ENCODE data around the gene USP34.
"Not testable (repeated sequence)": the region's sequence is repeated elsewhere in the genome, so short reads cannot be mapped to it uniquely, and the experiment has no call there.

Gene USP34, protein sequence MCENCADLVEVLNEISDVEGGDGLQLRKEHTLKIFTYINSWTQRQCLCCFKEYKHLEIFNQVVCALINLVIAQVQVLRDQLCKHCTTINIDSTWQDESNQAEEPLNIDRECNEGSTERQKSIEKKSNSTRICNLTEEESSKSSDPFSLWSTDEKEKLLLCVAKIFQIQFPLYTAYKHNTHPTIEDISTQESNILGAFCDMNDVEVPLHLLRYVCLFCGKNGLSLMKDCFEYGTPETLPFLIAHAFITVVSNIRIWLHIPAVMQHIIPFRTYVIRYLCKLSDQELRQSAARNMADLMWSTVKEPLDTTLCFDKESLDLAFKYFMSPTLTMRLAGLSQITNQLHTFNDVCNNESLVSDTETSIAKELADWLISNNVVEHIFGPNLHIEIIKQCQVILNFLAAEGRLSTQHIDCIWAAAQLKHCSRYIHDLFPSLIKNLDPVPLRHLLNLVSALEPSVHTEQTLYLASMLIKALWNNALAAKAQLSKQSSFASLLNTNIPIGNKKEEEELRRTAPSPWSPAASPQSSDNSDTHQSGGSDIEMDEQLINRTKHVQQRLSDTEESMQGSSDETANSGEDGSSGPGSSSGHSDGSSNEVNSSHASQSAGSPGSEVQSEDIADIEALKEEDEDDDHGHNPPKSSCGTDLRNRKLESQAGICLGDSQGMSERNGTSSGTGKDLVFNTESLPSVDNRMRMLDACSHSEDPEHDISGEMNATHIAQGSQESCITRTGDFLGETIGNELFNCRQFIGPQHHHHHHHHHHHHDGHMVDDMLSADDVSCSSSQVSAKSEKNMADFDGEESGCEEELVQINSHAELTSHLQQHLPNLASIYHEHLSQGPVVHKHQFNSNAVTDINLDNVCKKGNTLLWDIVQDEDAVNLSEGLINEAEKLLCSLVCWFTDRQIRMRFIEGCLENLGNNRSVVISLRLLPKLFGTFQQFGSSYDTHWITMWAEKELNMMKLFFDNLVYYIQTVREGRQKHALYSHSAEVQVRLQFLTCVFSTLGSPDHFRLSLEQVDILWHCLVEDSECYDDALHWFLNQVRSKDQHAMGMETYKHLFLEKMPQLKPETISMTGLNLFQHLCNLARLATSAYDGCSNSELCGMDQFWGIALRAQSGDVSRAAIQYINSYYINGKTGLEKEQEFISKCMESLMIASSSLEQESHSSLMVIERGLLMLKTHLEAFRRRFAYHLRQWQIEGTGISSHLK (N-terminal part only)

DNA sequence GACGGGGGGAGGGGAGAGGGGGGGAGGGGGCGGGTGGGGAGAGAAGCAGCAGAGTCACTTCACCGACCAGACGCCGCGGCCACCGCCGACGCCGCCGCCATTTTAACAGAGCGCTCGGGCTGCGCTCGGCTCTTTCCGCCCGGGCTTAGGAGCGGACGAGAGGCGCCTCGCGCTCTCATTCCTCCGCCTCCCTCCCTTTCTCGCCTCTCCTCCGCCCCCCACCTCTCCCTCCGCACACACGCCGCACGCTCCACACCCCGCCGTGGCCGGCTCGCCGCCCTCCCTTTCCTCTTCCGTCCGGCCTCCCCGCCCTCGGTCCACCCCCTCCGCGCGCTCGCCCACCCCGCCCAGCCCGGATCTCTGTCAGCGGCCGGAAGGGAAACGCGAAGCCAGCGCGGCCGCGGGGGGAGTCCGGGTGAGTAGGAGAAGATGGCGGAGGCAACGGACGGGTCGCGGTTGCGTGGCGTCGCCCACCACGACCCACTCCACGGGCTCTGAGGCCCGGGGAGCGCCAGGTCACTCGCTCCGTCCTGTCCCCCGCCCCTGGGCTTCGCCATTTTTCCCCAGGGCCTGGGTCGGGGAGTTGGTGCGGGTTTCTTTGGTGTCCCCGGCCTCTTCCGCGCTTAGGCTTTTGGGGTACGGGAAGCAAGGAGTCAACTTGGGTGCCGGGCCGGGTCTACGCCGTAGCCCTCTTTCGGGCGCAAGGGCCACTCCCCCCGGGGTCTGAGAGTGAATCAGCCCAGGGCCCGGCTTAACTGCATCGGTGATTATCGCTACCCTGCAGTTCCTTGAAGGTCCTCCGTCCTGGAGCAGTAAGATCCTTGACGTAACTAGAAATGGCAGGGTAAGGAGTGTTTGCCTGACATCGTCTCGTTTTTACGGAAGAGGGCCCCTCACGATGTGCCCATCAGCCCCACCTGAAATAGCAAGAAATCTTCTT lies at the start of gene USP34:
USP34 (minus strand) TSS at position 123 of the 940 bp plus-strand sequence. CDS start 395 bp downstream, outside the sequence.
- peak; percentile 79 to 93 (median 85) for DNase-seq (ENCODE audit: low read depth in 2 of 3, low spot score in 1 of 3)

DNA sequence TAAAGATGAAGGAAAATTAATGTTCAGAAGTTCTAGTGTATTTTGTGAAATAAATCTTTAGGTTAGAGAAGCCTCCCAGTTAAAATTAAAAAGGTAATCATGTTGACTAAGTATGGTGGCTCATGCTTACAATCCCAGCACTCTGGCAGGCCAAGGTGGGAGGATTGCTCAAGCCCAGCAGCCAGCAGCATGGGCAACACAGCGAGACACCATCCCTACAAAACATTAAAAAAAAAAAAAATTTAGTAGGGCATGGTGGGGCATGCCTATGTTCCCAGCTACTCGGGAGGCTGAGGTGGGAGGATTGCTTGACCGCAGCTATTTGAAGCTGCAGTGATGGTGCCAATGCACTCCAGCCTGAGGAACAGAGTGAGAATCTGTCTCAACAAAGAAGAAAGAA lies 49.4 kb upstream of the USP34 start:
- no peak for DNase-seq (ENCODE audit: low read depth in 2 of 3, low spot score in 1 of 3)

DNA sequence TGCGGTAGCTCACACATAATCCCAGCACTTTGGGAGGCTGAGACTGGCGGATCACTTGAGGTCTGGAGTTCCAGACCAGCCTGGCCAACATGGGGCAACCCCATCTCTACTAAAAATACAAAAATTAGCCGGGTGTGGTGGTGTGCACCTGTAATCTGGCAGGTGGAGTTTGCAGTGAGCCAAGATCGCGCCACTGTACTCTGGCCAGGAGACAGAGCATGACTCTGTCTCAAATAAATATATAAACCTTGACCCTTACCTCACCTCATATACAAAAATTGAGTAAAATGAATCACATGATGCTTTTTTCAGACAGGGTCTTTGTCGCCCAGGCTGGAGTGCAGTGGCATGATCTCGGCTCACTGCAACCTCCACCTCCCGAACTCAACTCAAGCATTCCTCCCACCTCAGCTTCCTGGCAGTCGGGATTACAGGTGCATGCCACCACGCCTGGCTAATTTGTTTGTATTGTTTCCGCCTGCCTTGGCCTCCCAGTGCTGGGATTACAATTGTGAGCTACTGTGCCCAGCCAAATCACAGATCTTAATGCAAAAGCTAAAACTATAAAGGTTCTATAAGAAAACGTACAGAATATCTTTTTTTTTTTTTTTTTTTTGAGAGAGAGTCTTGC lies 42.0 kb upstream of the USP34 start:
- no peak for DNase-seq (ENCODE audit: low read depth in 2 of 3, low spot score in 1 of 3)

DNA sequence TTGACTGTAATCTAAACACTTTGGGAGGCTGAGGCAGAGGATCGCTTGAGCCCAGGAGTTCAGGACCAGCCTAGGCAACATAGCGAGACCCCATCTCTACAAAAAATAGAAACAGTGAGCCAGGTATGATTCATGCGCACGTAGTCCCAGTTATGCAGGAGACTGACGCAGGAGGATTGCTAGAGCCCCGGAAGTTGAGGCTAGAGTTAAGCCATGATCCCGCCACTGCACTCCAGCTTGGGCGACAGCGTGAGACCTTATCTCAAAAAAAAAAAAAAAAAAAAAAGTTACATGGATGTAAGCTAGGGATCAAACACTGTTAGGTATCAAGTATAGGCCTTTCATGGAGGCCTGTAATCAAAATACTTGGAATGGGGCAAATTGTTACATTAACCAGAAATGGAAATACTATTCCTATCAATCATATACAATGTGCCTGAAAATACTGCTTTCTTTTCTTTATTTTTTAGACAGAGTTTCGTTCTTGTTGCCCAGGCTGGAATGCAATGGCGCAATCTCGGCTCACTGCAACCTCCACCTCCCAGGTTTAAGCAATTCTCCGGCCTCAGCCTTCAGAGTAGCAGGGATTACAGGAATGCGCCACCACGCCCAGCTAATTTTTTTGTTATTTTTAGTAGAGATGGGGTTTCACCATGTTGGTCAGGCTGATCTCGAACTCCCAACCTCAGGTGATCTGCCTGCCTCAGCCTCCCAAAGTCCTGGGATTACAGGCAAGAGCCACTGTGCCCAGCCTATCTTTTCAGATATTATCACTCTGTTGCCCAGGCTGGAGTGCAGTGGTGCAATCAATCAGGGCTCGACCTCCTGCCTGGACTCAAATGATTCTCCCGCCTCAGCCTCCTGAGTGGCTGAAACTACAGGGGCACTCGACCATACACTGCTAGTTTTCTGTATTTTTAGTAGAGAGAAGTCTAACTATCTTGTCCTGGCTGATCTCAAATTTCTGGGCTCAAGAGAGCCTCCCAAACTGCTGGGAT lies 40.1 kb upstream of the USP34 start:
- no peak for DNase-seq (ENCODE audit: low read depth in 2 of 3, low spot score in 1 of 3)

DNA sequence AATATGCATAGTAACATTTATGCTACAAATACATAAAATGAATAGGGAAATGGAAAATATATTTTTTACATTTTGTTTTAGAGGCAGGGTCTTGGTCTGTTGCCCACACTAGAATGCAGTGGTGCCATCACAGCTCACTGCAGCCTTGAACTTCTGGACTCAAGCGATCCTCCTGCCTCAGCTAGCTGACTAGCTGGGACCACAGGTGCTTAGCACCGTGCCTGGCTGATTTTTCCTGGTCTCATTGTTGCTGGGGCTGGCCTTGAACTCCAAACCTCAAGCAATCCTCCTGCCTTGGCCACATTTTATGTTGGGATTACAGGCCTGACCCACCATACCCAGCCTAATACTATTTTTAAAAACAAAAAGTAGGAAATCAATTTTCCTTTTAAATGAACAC lies 34.1 kb upstream of the USP34 start:
- no peak for DNase-seq (ENCODE audit: low read depth in 2 of 3, low spot score in 1 of 3)

DNA sequence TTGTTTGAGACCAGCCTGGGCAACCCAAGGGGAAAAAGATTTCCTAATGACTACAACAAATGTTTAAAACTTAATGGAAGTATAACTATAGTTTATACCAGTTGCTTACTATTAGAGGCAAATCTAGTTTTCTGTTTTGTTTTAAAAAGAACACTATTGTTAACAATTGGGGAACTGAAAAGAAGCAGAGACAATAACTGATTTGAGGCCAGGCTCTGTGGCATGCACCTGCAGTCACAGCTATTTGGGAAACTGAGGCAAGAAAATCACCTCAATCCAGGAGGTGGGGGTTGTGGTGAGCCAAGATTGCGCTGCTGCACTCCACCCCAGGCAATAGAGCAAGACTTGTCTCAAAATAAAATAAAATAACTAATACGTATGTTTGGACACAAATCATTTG lies 28.2 kb upstream of the USP34 start:
- DNase-seq (ENCODE audit: low read depth in 2 of 3, low spot score in 1 of 3): no peak

DNA sequence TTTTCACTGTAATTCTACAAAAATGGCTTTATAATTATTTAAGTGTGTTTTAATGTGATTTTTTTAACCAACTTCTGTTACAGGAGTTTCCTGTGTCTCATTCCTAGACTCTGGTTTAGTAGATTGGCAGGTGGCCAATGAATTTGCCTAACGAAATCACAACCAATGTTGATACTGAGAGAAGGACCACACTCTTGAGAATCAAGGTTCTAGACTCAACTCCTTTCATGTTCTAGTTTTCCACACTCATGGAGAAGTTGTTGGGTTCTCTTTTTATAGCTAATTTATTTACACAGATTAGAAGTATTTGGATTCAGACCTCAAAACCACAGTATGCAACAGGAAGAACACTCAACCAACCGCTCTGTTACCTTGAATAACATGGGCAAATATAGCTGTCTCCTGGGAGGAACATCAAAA lies 22.6 kb upstream of the USP34 start:
- DNase-seq (ENCODE audit: low read depth in 2 of 3, low spot score in 1 of 3): peak in 1 of 3 donors; percentile 34

DNA sequence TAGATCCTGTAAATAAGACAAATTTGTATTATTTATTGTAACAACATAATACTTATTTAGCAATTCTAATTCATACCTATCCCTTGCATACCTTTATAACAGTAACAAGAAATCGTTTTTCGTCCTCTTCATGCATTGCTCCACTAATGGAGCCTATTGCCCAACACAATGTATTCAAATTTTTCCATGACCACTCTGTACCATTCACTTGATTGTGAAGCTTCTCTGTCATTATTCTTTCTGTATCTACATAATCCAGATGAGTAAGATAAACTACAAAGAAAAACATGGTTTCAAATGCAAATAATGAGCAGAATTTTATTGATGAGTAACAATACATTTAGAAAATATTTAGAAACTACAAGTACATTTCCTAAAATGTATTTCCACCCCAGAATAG lies 21.6 kb upstream of the USP34 start:
- DNase-seq (ENCODE audit: low read depth in 2 of 3, low spot score in 1 of 3): no peak

DNA sequence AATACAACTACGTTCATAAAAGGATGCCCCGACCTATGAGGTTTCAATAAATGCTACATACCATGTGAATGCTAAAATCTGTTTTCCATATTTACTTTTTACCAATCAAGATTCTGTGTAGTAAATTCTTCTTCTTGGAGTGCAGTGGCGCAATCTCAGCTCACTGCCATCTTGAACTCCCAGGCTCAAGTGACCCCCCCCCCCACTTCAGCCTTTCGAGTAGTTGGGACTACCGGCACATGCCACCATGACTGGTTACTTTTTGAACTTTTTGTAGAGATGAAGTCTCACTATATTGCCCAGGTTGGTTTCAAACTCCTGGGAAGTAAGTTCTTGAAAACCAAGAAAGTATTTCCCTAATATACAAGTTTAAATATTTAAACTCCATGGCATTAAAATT lies 14.4 kb upstream of the USP34 start:
- no peak for DNase-seq (ENCODE audit: low read depth in 2 of 3, low spot score in 1 of 3)

DNA sequence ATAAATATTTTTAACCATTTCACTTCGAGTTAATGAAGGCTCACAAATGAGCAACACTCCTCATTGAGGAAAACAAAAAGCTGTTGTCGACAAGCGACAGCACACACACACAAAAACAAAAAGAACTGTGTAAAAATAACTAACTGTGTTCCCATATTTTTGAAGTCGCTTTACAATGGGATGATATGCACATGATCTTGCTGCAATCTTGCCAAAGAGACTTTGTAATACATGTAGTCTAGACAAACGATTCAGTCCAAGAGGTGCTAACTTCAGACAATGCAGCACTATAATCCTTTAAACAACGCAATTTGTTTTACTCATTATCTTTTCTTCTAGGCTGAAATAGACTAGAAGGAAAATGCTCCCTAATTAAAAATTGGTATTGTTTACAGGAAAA lies 7.2 kb upstream of the USP34 start:
- DNase-seq (ENCODE audit: low read depth in 2 of 3, low spot score in 1 of 3): no peak

DNA sequence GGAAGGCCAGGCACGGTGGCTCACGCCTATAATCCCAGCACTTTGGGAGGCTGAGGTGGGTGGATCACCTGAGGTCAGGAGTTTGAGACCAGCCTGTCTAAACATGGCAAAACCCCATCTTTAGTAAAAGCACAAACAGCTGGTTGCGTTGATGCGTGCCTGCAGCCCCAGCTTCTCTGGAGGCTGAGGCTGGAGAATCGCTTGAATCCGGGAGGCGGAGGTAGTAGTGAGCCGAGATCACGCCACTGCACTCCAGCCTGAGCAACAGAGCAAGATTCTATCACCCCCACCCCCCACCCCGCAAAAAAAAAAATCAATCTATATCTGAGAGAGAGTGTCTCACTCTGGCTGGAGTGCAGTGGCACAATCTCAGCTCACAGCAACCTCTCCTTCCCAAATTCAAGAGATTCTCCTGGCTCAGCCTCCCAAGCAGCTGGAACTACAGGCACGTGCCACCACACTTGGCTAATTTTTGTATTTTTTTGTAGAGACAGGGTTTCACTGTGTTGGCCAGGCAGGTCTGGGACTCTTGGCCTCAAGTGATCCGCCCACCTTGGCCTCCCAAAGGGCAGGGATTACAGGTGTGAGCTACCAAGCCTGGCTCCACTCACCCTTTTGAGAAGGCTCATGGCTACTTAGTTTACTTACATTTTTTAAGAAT lies 6.2 kb upstream of the USP34 start:
- DNase-seq (ENCODE audit: low read depth in 2 of 3, low spot score in 1 of 3): not testable (repeated sequence)

DNA sequence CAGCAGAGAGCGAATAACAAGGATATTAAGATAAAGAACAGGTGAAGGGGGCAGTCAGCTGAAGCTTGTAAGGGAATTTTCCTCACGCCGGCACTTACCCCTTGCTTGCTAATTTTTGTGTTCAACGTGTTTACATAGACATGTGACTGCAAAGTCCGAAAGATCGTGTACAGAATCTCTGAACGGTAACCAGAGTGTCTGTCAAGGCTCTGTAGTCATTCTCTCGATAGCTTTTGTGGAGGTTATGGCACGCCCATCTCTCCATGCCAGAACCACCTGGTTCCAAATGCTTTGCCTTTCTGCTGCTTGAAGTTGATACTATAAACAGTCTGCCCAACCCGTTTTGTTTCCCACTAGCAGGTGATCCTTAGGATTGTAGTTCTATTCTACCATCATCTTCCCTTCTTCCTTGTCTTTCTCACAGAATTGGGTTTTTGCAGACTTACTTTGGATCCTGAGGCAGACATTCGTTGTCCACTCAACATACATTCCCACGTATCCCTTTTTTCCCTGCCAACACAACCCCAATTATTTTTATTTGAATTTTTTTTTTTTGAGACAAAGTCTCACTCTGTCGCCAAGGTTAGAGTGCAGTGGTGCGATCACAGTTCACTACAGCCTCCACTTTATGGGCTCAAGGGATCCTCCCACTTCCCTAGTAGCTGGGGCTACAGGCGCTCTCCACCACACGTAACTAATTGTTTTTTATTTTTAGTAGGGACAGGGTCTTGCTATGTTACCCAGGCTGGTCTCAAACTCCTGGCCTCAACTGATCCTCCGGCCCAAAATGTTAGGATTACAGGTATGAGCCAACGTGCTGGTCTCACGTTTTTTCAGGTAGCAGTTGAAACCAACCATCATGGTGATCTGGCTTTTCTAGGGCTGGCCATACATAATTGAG lies 1.3 kb upstream of the USP34 start:
- DNase-seq (ENCODE audit: low read depth in 2 of 3, low spot score in 1 of 3): peak in 1 of 3 donors; percentile 16

DNA sequence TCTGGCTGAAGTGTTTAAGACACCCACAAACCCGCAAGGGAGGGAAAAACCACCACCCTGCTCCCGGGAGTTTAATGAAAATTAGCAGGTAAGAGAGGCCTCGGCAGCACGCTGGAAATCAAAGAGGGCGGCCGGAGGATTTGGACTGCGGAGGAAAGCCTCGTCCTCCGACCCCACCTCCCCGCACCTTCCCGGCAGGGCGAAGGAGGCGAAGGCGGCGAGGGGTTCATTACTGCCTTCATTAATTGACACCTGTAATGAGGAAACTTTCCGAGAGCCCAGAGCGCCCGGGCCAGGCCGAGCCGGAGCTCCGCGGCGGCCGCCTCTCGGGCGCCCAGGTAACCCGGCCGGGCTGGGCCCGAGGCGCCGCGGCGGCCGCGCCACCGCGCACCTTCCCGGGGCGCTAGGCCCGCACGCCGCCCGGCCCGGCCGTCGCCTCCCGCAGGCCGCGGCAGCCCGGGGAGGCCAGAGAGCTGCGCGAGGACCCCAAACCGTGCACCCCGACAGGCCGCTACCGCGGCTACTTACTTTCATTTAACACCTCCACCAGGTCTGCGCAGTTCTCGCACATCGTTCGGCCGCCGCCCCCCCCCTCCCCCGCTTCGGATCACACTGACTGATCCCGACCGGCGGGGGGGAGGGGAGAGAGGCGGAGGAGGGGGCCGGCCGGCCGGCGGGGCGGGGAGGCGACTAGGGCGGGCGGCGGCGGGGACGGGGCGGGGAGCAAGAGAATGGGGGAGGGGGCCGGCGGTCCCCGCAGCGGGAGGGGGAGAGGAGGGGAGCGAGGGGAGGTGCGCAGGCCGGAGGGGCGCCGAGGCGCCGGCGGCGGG lies 550 bp downstream of the USP34 start:
- DNase-seq (ENCODE audit: low read depth in 2 of 3, low spot score in 1 of 3): peak; percentile 73 to 87 (median 76)

DNA sequence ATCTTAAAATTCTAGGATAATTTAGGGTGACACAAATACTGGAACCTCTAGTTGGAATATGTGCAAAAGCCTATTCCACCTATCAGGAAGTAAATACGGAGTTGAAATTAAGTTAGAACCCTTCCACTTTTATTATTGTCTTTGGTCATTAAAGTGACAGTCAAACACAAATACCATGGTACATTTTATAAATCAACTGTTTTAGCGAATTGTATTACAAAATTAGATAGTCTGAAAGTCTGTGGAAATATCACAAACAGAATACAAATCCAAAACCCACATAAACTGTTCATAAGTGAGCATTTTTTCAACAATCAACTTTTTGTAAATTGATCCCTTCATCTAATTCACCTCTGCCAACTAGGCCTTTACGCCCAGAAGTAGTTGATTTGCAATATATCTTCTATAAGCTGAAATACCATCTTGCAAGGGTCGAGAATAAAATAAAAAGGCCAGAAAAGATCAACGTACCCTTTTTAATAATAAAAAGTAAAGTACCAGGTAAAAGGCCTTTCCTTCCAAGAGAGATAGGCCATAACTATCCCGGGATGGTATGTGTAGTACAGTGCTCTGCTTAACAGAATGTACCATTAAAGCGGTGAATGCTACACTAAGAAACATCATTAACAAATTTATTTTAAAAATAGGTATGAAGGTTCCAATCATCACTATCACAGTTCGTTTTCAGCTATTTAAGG lies 1.3 kb downstream of the USP34 start:
- DNase-seq (ENCODE audit: low read depth in 2 of 3, low spot score in 1 of 3): no peak

DNA sequence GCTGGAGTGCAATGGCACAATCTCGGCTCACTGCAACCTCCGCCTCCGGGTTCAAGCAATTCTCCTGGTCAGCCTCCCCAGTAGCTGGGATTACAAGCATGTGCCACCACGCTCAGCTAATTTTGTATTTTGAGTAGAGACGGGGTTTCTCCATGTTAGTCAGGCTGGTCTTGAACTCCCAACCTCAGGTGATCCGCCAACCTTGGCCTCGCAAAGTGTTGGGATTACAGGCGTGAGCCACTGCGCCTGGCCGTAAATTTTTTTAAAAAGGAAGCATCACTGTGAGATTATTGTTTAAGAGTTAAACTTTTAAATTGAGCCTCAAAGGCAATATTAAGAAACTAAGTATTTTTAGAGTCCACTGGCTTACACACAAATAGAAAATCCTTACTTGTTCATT lies 2.7 kb downstream of the USP34 start:
- DNase-seq (ENCODE audit: low read depth in 2 of 3, low spot score in 1 of 3): not testable (repeated sequence)

DNA sequence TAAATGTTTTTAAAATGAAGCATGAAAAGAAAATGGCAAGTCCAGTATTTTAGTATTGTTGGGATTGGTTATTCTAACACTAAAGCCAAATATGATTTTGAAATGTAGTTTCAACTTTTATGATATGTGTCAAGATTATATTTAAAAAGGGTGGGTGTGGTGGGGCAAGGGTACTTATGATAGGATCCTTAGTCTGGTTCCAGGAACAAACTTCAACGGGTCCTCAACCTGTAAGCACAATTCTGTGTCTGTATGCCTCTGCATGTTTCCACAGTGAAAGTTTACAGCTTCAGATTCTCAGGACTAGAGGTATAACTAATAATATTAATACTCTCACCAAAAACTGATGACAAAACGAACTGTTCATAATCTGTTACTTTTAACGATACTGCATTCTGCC lies 5.8 kb downstream of the USP34 start:
- no peak for DNase-seq (ENCODE audit: low read depth in 2 of 3, low spot score in 1 of 3)
